Uterus (tissue), 4 donors: ENCODE results near the gene SSBP3. TPM values are rescaled to one million over a fixed set of nuclear protein-coding genes. Genes with fewer than 3 reads are reported as not detected.

Source experiments
- DNase-seq, 2 donors: peaks; one replicate each; pipeline ENCODE4 v3.0.0-alpha.2; 2019 to 2020
- H3K27ac ChIP-seq, 2 donors: fragments of 200-600 bp; sonication (generic); 1 replicate in 1 of 2; 2 replicates in 1 of 2; pipeline ENCODE4 v1.5.1; 2016 to 2018
- H3K27me3 ChIP-seq, 2 donors: fragments of 200-600 bp; sonication (generic); one replicate each; pipeline ENCODE4 v1.5.1; 2018 to 2019; ENCODE audit warnings: control low read depth in 1 of 2
- H3K36me3 ChIP-seq, 2 donors: fragments of 200-600 bp; sonication (generic); one replicate each; pipeline ENCODE4 v1.5.1; 2019; ENCODE audit warnings: control low read depth in 1 of 2
- H3K4me1 ChIP-seq, 2 donors: fragments of 200-600 bp; sonication (generic); one replicate each; pipeline ENCODE4 v1.5.1; 2018 to 2019; ENCODE audit warnings: control low read depth in 1 of 2
- H3K4me3 ChIP-seq, 2 donors: fragments of 200-600 bp; sonication (generic); 1 replicate in 1 of 2; 2 replicates in 1 of 2; pipeline ENCODE4 v1.5.1; 2018 to 2019; ENCODE audit warnings: mild to moderate bottlenecking in 1 of 2
- H3K9me3 ChIP-seq, 2 donors: fragments of 200-600 bp; sonication (generic); one replicate each; pipeline ENCODE4 v1.5.1; 2019; ENCODE audit warnings: control low read depth in 1 of 2
- CTCF ChIP-seq, 4 experiments: fragments of 200-600 bp in 2 of 4; fragments of 450-650 bp in 2 of 4; sonication (generic) in 2 of 4; IDR thresholded peaks; one replicate each; pipeline ENCODE4 v1.5.1; 2016 to 2019; ENCODE audit warnings: antibody characterized with exemption in 4 of 4, mild to moderate bottlenecking in 2 of 4, moderate library complexity in 1 of 4
- POLR2A ChIP-seq, 2 donors: fragments of 450-650 bp; IDR thresholded peaks; one replicate each; pipeline ENCODE4 v1.6.1; 2016; ENCODE audit warnings: antibody characterized with exemption in 2 of 2, mild to moderate bottlenecking in 1 of 2, moderate library complexity in 1 of 2
- intact Hi-C: fragments of 100-400 bp; cut with DNase I; formaldehyde crosslinking; loops from one replicate; pipeline ENCODE4 v1.15.1; 2023; ENCODE audit warnings: low total_unique reads
- total RNA-seq, 4 donors: library from RNA; depleted of rRNA in 3 of 4; stranded (reverse); fragments of >200 nt in 3 of 4; gene quantifications; one replicate each; pipeline versions ENCODE4 v1.1.0 to v1.2.4, GENCODE V29; 2014 to 2023
- donor health status: DM: yes; HTN: yes; CAD: no.

SSBP3 gene
- total RNA-seq, 4 donors from 2014 or later: 19.7 to 125 (median 31.4) TPM

GRCh38 chr1:54266908-54267307 is 139.3 kb downstream of the SSBP3 start:
- intact Hi-C loops: loop anchor here (10.0 kb wide), 1 partner anchor 142 kb away; no protein-coding TSS in a partner anchor
- H3K27me3 ChIP-seq: no peaks in the 10 kb centered on the region
- no peak overlapping the region for H3K4me3 ChIP-seq
- no peak for DNase-seq
- TF ChIP-seq POLR2A (IDR thresholded peaks at IDR 0.05) (no peak), CTCF (IDR thresholded peaks at IDR 0.05) (no peak)
- no peaks in the 10 kb centered on the region for H3K36me3 ChIP-seq
- H3K27ac ChIP-seq: no peak overlapping the region
- no peaks in the 10 kb centered on the region for H3K9me3 ChIP-seq
- H3K4me1 ChIP-seq: peaks cover 3 to 8% of the 10 kb centered on the region in 2 donors

- Histone ChIP-seq H3K4me3 (no peak overlapping the region), H3K27me3 (no peaks in the 10 kb centered on the region), H3K36me3 (no peaks in the 10 kb centered on the region), H3K9me3 (no peaks in the 10 kb centered on the region), H3K27ac (no peak overlapping the region), H3K4me1 (peaks cover 3 to 8% of the 10 kb centered on the region in 2 donors)
- intact Hi-C loops: loop anchor here (10.0 kb wide), 1 partner anchor 141 kb away; no protein-coding TSS in a partner anchor
- DNase-seq: no peak
- TF ChIP-seq POLR2A (IDR thresholded peaks at IDR 0.05): no peak
Measured at GRCh38 chr1:54266195-54266594, 140.0 kb downstream of the SSBP3 start.

- TF ChIP-seq CTCF (IDR thresholded peaks at IDR 0.05) (no peak), POLR2A (IDR thresholded peaks at IDR 0.05) (no peak)
- intact Hi-C loops: loop anchor here (10.0 kb wide), 1 partner anchor 141 kb away; no protein-coding TSS in a partner anchor
- H3K36me3 ChIP-seq: no peaks in the 10 kb centered on the region
- peaks cover 3 to 8% of the 10 kb centered on the region in 2 donors for H3K4me1 ChIP-seq
- no peaks in the 10 kb centered on the region for H3K27me3 ChIP-seq
- no peaks in the 10 kb centered on the region for H3K9me3 ChIP-seq
- no peak overlapping the region for H3K27ac ChIP-seq
- no peak overlapping the region for H3K4me3 ChIP-seq
- DNase-seq: no peak
Measured at GRCh38 chr1:54265659-54266058, 140.5 kb downstream of the SSBP3 start.

- intact Hi-C loops: loop anchor here (10.0 kb wide), 1 partner anchor 140 kb away; no protein-coding TSS in a partner anchor
- DNase-seq: no peak
- H3K4me1 ChIP-seq: peaks cover 3 to 8% of the 10 kb centered on the region in 2 donors
- H3K27ac ChIP-seq: no peak overlapping the region
- no peak for TF ChIP-seq CTCF (IDR thresholded peaks at IDR 0.05)
- no peak for TF ChIP-seq POLR2A (IDR thresholded peaks at IDR 0.05)
- no peaks in the 10 kb centered on the region for H3K9me3 ChIP-seq
- H3K4me3 ChIP-seq: no peak overlapping the region
- H3K36me3 ChIP-seq: no peaks in the 10 kb centered on the region
- no peaks in the 10 kb centered on the region for H3K27me3 ChIP-seq
Measured at GRCh38 chr1:54265126-54265525, 141.1 kb downstream of the SSBP3 start.

- no peak for DNase-seq
Measured at GRCh38 chr1:54263601-54264226, 142.5 kb downstream of the SSBP3 start.

More at GRCh38 chr1:54263601-54264226, 142.5 kb downstream of the SSBP3 start:
- Histone ChIP-seq H3K9me3 (no peaks in the 10 kb centered on the region), H3K36me3 (no peaks in the 10 kb centered on the region), H3K27me3 (no peaks in the 10 kb centered on the region), H3K27ac (no peak overlapping the region), H3K4me1 (peaks cover 3% of the 10 kb centered on the region in 2 donors), H3K4me3 (no peak overlapping the region)
- TF ChIP-seq CTCF (IDR thresholded peaks at IDR 0.05) (no peak), POLR2A (IDR thresholded peaks at IDR 0.05) (no peak)
- intact Hi-C loops: loop anchor here (10.0 kb wide), 1 partner anchor 139 kb away; no protein-coding TSS in a partner anchor
